HG03280 (cell line): ENCODE results near the gene ZBTB44.
"Not testable (repeated sequence)": the region's sequence is repeated elsewhere in the genome, so short reads cannot be mapped to it uniquely, and the experiment has no call there.

Experiments
- ATAC-seq: cut with Tn5 transposase; IDR thresholded peaks from one replicate; pipeline ENCODE4 v1.9.1; 2021; ENCODE audit warnings: mild to moderate bottlenecking, moderate library complexity; ENCODE audit not compliant: unreplicated experiment

Gene ZBTB44, protein sequence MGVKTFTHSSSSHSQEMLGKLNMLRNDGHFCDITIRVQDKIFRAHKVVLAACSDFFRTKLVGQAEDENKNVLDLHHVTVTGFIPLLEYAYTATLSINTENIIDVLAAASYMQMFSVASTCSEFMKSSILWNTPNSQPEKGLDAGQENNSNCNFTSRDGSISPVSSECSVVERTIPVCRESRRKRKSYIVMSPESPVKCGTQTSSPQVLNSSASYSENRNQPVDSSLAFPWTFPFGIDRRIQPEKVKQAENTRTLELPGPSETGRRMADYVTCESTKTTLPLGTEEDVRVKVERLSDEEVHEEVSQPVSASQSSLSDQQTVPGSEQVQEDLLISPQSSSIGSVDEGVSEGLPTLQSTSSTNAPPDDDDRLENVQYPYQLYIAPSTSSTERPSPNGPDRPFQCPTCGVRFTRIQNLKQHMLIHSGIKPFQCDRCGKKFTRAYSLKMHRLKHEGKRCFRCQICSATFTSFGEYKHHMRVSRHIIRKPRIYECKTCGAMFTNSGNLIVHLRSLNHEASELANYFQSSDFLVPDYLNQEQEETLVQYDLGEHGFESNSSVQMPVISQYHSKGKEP

DNA sequence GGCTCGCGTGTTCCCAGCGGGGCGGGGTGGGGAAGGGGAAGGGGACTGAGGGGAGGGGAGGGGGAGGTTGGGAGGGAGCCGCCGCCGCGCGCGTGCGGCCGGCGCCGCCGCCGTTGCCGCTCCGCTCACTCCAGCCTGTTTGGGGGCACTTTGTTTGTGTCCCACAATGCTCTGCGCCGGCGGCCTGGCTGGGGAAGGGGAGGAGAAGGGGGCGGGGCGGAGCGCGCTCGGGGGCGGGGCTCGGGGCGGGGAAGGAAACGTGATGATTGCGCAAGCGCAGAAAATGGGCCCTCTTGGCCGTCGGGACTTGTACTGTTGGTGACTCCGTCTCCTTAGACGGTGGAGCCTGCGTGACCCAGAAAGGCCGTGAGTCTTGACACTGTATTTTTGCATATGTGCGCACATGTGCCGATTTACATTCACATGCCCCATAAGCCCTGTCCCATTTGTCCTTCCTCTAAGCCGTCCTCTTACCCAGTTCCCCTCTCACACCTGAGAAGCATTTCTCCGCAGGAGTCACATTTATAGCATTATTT lies at the start of gene ZBTB44:
Gene ZBTB44 (minus strand): TSS at position 168 of the 536 bp plus-strand sequence. CDS start 53,044 bp downstream, outside the sequence.
- peak; percentile 60 for ATAC-seq

DNA sequence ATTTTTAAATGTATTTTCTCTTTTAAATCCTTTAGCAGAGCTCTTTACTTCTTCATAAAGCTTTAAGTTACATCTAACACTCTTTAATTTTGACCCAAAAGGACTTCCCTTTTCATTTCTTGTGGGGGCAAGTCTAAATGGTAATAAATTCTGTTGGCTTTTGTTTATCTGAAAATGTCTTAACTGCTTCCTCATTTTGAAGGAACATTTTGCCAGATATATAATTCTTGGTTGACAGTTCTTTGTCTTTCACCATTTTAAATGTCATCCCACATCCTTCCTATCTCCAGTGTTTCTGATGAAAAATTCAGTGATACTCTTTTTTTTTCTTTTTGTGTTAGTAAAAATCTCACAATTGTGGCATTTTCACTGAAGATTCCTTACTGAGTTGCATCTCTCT lies 44.7 kb upstream of the ZBTB44 start:
- ATAC-seq: no peak

DNA sequence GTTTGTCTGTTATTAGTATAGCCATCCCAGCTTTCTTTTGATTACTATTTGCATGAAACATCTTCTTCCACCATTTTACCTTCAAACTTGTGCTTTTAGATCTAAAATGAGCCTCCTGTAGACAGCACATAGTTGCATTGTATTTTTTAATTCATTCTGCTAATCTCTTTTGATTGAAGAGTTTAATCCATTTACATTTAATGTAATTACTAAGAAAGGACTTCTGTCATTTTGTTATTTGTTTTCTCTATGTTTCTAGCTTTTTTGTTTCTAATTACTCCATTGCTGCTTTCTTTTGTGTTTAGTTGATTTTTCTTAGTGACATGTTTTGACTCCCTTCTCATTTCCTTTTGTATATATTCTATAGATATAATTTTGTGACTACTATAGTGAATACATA lies 43.7 kb upstream of the ZBTB44 start:
- ATAC-seq: no peak

DNA sequence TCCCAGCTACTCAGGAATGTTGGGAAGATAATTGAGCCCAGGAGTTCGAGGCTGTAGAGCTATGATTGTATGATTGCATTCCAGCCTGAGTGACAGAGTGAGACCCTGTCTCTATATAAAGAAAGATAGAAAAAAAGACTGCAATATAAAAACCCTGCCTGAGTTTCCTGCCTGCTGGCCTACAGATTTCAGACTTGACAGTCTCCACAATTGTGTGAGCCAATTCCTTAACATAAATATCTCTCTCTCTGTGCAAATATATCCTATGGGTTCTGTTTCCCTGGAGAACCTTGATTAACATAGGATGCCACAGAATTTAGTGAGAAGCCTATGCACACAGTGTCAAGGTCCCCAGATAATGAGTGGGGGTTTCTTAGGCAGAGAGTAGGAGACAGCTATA lies 32.5 kb upstream of the ZBTB44 start:
- no peak for ATAC-seq

DNA sequence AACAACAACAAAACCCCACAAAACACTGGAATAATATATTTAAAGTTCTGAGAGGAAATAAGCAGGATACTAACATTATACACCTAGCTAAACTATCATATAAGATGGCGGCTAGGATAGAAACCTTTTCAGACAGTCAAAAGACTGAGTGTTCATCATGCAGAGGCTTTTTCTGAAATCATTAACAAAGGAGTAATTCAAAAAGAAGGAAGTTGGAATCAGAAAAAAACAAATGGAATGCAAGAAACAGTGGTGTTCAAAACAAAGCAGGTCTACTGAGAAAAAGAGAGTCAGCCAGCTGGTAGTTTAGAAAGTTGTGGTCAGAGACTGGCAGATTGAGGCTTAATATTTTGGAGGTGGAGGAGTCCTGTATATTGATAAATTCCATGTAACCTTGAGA lies 30.1 kb upstream of the ZBTB44 start:
- no peak for ATAC-seq

DNA sequence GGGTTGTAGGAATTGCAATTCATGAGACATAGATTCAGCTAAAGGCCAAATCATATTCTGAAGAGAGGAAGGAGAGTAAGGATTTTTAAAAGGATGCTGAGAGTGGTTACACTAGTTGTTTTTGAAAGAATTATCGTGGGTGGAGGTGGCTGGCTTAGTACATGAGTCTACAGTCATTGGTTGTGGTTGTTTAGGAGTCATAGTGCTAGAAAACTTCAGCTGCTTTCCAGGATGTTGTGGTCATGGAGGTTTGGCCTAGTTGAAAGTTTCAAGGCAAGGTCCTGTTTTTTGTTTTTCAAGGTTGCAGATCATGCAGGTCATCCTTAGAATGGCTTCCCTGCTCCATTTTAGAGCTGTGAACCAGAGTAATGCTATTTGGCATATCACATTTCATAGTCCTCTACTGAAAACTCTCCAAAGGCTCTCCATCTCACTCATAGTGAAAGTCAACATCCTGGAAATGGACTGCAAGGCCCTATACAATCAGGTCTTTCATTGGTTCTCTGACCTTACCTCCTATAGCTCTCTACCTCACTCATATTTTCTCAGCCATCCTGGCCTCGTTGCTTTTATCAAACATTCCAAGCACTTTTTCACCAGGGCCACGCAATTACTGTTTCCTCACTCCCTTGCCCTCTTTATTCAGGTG lies 26.1 kb upstream of the ZBTB44 start:
- ATAC-seq: no peak

DNA sequence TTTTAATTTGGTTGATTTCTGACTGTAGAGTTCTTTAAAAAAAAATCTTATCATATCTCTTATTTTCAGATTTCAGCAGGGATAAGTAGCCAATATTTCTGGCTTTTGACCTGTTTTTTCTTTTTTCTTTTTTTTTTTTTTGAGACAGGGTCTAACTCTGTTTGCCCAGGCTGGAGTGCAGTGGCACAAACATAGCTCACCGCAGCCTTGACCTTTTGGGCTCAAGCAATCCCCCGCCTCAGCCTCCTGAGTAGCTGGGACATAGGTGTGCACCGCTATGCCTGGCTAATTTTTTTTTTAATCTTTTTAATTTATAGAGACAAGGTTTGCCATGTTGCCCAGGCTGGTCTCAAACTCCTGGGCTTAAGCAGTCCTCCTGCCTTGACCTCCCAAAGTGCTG lies 23.9 kb upstream of the ZBTB44 start:
- ATAC-seq: no peak

DNA sequence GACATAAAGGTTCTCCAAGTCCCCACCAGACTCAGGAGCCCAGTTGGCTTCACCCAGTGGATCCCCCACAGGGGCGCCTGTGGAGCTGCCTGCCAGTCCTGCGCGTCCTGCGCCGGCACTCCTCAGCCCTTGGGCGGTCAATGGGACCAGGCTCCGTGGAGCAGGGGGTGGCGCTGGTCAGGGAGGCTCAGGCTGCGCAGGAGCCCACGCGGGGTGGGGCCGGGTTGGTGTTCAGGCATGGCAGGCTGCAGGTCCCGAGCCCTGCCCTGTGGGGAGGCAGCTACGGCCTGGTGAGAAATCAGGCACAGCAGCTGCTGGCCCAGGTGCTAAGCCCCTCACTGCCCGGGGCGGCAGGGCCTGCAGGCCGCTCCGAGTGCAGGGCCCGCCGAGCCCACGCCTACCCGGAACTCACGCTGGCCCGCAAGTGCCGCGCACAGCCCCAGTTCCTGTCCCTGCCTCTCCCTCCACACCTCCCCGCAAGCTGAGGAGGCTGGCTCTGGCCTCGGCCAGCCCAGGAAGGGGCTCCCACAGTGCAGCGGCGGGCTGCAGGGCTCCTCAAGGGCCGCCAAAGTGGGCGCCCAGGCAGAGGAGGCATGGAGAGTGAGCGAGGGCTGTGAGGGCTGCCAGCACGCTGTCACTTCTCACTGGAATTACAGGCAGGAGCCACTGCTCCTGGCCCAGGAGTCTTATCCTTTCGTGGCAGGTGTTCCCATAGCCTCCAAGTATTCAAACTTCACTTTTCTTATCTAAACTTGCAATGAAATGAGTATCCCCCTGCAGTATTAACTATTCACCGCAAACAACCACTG lies 22.8 kb upstream of the ZBTB44 start:
- no peak for ATAC-seq

DNA sequence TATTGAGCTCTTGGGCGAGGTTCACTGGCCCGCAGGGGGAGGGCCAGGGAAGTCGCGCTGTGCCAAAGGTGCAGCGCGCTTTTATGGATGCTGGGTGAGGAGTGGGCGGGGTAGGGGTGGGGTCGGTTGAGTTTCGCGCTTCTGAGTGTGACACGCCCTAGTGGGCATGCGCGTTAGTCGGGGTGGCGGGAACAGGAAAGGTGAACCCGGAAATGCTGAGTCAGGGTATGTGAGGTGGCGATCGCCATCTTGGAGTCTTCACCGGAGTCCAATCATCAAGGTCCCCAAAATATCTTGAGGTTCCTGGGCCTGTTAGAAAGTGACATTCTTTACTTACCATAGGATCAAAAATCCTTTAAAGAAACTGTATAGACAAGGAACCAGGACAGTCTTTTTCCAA lies 16.7 kb upstream of the ZBTB44 start:
- ATAC-seq: not testable (repeated sequence)

DNA sequence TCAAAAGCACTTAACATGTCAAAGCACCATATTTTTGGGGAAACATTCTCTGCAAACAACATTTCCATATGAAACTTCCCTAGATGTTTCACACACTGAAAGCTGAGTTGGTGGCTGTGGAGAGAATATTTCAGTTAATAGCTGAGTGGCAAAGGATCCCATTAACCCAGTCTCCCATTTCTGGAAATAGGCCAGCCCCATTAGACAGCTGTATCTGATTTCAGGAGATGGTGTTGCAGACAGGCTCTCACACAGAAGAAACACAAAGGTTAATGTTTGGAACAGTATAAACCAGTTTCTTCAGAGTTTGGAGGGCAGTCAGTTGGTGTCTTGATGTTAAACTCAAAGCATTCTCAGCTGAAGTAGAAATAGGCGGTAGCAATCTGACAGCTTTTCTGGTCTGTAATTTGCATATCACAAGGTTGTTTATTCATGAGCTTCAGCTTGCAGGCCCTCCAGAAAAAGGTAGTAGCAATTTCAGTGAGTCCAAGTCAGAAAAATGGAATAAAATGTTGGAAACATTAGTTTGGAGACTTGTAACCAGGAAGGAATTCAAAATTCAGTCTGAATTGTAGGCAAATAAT lies 15.5 kb upstream of the ZBTB44 start:
- no peak for ATAC-seq

DNA sequence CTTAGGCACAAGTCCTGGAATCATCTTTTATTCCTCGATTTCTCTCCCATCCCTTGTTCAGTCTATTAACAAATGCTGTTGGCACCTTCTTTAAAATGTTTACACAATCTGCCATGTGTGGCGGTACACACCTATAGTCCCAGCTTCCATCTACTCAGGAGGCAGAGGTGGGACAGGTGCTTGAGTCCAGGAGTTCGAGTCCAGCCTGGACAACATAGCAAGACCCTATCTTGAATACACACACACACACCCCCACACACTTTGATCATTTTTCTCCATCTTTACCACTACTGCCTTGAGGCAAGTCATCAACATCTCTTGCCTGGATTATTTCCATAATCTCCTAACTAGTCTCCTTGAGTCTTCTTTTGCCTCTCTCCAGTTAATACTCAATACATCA lies 13.7 kb upstream of the ZBTB44 start:
- no peak for ATAC-seq

DNA sequence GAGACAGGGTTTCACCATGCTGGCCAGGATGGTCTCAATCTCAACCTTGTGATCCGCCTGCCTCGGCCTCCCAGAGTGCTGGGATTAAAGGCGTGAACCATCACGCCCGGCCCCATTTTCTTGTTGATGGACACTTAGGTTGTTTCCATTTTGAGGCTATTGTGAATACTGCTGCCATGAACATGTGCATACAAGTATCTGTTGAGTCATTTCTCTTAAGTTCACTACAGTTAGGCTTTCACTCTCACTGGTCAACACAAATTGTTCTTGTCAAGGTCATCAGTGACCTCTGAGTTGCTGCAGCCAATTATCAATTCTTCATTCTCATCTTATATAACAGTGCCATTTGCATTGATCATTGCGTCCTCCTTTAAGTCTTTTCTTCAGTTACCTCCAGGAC lies 13.0 kb upstream of the ZBTB44 start:
- ATAC-seq: no peak

DNA sequence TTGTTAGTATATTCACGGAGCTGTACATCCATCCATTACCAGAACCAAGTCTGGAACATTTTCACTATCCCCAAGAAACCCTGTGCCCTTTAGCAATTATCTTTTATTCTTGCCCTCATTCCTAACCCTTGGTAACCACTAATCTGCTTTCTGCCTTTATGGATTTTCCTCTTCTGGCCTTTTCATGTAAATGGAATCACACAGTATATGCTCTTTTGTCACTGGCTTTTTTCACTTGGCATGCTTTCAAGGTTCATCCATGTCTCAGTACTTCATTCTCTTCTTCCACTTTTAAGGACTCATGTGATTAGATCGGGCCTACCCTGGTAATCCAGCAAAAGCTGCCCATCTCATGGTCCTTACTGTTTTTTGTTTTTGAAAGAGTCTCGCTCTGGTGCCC lies 11.0 kb upstream of the ZBTB44 start:
- no peak for ATAC-seq

DNA sequence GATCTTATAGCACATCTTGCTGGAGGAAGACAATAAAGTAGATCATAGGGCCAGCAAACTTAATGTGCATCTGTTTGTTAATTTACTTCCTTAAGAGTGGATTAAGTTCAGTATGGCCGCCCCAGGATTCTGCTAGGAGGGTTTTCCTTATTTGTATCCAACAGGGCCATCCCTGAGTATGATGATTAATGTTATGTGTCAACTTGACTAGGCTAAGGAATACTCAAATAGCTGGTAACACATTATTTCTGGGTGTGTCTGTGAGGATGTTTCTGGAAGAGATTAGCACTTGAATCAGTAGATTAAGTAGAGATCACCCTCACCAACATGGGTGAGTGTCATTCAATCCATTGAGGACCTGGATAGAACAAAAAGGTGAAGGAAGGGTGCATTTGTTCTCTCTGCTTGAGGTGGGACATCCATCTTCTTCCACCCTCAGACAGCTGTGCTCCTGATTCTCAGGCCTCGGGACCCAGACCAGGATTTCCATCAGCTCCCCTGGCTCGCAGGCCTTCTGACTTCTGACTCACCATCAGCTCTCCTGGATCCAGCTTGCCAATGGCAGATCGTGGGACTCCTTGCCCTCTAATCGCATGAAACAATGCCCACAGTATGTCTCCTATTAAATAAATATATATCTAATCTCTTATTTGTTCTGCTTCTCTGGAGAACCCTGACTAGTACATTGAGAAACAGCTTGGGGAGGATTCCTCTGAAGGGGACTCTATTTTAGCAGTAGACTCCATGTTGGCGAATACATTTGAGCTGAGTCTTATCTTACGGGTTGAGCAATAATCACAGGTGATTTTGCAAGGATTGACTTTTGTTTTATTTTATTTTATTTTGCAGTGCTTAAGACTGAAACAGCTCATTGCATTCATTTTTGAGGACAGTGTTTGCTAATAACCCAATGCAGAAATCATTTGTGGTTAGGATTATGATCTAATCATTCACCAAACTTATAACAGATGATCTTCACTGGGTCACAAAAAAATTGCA lies 9.0 kb upstream of the ZBTB44 start:
- no peak for ATAC-seq

DNA sequence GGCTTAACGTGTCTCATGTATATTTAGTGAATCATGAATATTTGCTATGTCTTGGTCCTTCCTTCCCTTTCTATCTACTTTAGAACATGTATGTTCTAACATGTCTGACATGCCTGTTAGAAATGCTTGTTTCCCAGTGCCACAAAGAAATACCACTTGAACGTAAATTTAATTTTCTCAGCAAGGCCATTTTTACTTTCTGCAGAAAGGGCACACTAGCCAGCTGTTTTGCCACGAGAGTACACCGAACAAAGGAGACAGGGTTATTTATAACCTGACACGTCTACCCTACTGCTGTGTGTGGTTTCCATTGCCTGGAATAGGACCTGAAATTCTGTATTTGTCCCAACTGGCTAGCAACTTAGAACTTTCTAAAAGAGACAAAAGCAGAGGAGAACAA lies 7.4 kb upstream of the ZBTB44 start:
- ATAC-seq: no peak

DNA sequence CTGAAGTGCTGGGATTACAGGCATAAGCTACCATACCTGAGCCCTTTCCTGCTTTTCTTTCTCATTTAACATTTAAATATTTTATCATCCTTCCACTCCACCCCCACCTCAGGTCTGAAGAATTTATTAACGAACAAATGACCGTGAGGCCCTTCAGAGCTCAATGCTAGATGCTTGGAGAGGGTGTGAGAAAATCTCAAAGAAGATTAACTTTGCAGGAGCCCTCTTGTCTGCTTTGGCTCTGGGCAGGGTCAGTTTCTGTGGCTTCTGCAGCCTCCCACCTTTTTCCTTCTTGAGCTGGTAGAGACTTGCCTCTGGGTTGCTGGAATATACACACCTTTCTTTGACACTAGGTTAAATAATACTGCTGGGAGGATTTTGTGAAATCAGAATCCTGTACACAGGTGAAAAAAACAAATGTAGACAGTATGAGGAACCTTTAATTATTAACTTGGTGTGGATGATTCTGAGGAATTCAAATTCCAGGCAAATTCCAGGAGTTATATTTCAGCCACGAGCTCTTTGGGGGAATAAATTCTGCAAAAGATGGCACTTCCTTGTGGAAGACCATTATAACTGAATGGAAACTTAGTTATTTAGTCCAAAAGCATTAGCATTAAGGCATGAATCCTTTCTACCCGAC lies 3.4 kb upstream of the ZBTB44 start:
- ATAC-seq: no peak

DNA sequence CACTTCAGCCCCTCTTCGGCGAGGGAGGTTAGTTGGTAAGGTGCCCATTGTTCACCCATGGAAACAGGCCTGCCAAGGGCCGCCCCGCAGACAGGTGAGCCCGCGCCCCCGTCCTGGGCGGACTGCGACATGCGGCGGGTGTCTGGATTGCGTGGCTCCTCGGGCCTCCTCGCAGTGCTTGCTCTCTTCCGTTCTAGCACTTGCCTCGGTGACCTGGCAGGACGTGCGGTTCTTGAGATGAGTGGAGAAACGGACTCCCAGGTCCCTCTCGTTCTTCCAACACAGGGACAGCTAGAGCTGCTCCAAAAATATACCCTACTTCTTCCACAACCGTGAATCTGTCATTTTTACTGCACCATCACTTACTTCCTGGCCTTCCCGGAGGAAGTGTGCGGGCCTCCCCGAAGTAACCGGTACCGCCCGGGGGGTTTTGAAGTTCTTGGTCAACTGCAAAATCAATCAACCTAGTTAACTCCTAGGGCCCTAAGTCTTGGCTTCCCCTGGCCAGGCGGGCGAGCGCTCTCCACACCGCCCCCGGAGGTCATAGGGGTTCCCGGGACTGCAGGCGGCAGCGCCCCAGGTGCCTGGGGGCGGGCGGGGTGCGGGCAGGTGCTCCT lies 745 bp upstream of the ZBTB44 start:
- ATAC-seq: no peak

DNA sequence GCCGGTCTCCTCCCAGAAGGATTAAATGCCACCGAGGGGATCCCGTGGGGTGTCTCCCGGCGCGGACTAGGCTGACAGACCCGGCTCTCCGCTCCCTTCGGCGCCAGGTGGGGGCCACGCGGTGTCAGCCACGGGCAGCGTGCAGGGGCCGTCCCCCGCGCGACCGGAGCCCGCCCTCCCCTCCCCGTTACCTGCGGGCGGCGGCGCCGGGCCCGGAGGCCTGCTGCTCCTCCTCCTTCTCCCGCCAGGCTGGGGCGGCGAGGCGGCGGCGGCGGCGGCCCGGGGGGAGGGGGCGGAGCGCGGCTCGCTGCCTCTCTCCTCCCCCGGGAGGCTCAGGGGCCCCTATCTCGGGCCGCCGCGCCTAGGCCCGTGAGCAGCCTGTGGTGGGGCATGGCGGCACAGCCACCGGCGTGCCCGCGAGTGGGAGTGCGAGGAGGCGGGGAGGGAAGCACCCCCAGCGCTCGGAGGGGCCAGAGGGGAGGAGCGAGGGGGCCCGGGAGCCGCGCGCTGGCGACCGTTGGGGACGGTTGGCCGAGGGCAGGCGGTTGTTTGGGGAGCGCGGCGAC lies 450 bp downstream of the ZBTB44 start:
- ATAC-seq: peak; percentile 62
